Mucosa of stomach (tissue), 1 donor: ENCODE data around the gene DDI2.
A peak's percentile ranks its signal among the peaks of the same experiment; 100 is the strongest.
"Not testable (repeated sequence)": the region's sequence is repeated elsewhere in the genome, so short reads cannot be mapped to it uniquely, and the experiment has no call there.

ENCODE experiments used
- H3K27me3 ChIP-seq: one replicate; pipeline ENCODE4 v1.7.0; 2013; ENCODE audit warnings: mild to moderate bottlenecking, low read length; ENCODE audit not compliant: control insufficient read depth, insufficient read depth
- H3K36me3 ChIP-seq: one replicate; pipeline ENCODE4 v1.7.0; 2013; ENCODE audit warnings: low read length; ENCODE audit not compliant: control insufficient read depth, insufficient read depth
- H3K4me1 ChIP-seq: one replicate; pipeline ENCODE4 v1.7.0; 2013; ENCODE audit warnings: mild to moderate bottlenecking, low read length; ENCODE audit not compliant: control insufficient read depth, insufficient read depth
- H3K4me3 ChIP-seq: one replicate; pipeline ENCODE4 v1.7.0; 2013; ENCODE audit warnings: low read length
- H3K9ac ChIP-seq: one replicate; pipeline ENCODE4 v1.7.0; 2013; ENCODE audit warnings: mild to moderate bottlenecking, low read length, moderate library complexity
- H3K9me3 ChIP-seq: one replicate; pipeline ENCODE4 v1.7.0; 2013; ENCODE audit warnings: mild to moderate bottlenecking, low read length, moderate library complexity; ENCODE audit not compliant: control insufficient read depth
- donor health status: Pancreatic carcinoma.

DDI2 gene

GRCh38 chr1:15685820-15686219 lies 68.6 kb downstream of the DDI2 start:
- H3K36me3 ChIP-seq, result no peaks in the 10 kb centered on the region
- H3K9ac ChIP-seq, result peak overlapping the region; percentile 16
- H3K9me3 ChIP-seq, result no peaks in the 10 kb centered on the region
- H3K4me1 ChIP-seq, result peaks cover 26% of the 10 kb centered on the region
- H3K27me3 ChIP-seq, result no peaks in the 10 kb centered on the region
- no peak overlapping the region for H3K4me3 ChIP-seq

- Histone ChIP-seq H3K4me3 (no peak overlapping the region), H3K4me1 (peaks cover 19% of the 10 kb centered on the region), H3K36me3 (no peaks in the 10 kb centered on the region), H3K27me3 (no peaks in the 10 kb centered on the region), H3K9ac (no peak overlapping the region), H3K9me3 (no peaks in the 10 kb centered on the region)
Measured at GRCh38 chr1:15687446-15687845, 70.2 kb downstream of the DDI2 start.

DNA sequence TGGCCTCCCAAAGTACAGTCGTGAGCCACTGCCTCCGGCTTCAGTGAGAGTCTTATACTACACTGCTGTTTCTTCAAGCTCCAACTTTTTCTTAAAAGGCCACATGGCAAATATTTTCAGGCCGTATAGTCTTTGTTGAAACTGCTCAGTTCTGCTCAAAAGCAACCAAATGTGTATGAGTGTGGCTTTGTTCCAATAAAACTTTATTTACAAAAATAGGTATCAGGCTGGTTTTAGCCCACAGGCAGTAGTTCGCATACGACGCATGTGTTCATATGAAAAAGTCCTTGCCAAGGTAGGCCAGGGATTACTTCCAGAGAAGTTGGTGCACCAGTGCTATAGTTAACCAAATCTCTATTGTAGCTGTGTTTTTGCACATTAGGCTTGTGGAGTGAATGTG lies 73.1 kb downstream of the DDI2 start:
- Histone ChIP-seq H3K4me3 (no peak overlapping the region), H3K9ac (no peak overlapping the region), H3K36me3 (no peaks in the 10 kb centered on the region), H3K9me3 (no peaks in the 10 kb centered on the region), H3K4me1 (peaks cover 9% of the 10 kb centered on the region), H3K27me3 (no peaks in the 10 kb centered on the region)

DNA sequence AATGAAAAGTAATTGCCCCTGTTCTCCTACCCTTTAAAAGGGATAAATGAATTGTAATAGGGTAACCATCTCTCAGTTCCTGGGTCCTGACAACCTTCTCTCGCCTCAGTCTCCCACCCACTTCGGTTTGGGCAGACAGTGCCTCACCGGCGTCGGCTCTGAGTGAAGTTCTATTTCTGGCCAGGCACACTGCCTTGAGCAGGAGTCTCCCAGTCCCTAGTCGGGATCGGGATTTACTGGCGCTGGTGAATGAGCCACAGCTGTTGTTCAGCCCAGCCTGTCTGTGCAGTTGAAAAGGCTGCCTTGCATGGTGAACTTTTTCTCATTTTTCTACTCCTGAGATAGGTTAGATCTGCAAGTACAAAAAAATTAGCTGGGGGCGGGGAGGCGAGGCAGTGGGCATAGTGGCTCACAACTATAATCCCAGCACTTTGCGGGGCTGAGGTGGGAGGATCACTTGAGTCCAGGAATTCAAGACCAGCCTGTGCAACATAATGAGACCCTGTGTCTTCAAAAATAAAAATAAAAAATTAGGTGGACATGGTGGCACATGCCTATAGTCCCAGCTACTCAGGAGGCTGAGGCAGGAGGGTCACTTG lies 74.3 kb downstream of the DDI2 start:
- H3K4me1 ChIP-seq, result no peaks in the 10 kb centered on the region
- no peaks in the 10 kb centered on the region for H3K9me3 ChIP-seq
- H3K9ac ChIP-seq, result no peak overlapping the region
- H3K4me3 ChIP-seq, result no peak overlapping the region
- H3K27me3 ChIP-seq, result no peaks in the 10 kb centered on the region
- no peaks in the 10 kb centered on the region for H3K36me3 ChIP-seq

DNA sequence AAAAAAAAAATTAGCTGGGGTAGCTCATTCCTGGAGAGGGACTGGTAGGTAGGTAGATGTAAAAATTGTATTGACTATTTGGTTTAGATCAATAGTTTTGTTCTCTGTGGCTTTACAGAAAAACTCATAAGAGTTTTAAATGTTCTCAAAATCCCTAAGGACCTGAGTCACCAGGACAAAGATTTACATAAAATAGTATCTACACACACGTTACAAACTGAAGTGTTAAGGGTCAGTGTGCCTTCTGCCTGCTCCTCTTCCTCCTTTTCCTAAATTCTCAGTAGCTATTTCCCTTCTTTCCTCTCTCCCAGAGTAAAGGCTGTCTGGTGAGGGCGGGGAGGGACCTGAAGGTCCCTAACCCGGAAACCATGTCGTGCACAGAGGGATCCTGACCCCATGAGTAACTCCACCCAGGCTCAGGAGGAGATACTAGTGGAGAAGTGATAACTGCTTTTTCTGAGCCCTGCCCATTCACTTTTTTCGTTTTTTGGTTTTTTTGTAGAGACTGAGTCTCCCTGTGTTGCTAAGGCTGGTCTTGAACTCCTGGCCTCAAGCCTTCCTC lies 74.9 kb downstream of the DDI2 start:
- no peaks in the 10 kb centered on the region for H3K4me1 ChIP-seq
- H3K27me3 ChIP-seq, result no peaks in the 10 kb centered on the region
- no peaks in the 10 kb centered on the region for H3K9me3 ChIP-seq
- H3K4me3 ChIP-seq, result no peak overlapping the region
- no peak overlapping the region for H3K9ac ChIP-seq
- no peaks in the 10 kb centered on the region for H3K36me3 ChIP-seq

DNA sequence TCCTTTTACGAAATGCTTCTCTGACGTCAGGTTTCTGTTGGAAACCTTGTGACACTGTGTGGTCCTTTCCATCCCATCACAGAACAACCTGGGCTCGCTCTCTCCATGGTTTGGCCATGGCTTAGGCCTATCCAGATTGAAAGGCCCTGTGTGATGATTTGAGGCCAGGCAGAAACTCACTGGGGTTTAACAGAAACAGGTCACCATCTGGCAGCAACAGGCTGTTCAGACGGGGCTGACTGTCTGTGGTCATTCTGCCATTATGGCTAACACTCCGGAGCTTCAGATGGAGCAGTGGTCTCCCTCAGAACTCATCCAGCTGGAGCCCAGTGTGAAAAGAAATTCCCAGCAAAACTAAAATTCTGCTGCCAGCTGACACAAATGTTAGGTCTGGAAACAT lies 76.1 kb downstream of the DDI2 start:
- H3K9ac ChIP-seq, result no peak overlapping the region

DNA sequence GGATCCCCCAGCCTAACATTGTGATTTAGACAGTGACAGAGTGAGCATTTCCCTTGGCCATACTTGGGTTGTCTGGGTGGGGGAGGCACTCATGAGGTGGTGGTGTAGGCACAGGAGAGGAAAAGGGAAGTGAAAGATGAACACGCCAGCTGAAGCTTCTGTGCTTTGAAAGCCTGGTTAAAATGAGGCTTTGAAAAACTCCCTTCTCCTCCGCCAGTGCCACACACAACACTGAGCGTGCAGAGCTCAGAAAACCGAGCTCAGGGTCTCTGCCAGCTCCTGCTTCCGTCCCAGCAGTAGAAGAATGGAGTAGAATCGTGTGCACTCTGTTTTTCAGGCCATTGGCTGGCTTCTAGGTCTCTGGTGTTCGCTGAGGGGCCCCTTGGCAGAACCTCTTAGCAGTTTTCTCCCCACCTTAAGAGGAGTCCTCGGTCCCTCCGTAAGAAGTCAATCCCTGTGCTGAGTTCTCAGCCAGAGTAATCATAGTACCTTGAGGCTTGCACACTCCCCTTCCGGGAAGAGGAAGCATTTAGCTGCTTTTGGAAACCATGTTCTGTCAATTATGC lies 79.8 kb downstream of the DDI2 start:
- Histone ChIP-seq H3K4me3 (no peak overlapping the region), H3K9ac (no peak overlapping the region), H3K36me3 (no peaks in the 10 kb centered on the region), H3K9me3 (no peaks in the 10 kb centered on the region), H3K4me1 (no peaks in the 10 kb centered on the region), H3K27me3 (no peaks in the 10 kb centered on the region)

More for the DNA sequence above, 76.1 kb downstream of the DDI2 start:
- Histone ChIP-seq H3K4me1 (no peaks in the 10 kb centered on the region), H3K4me3 (no peak overlapping the region), H3K9me3 (no peaks in the 10 kb centered on the region), H3K36me3 (no peaks in the 10 kb centered on the region), H3K27me3 (no peaks in the 10 kb centered on the region)

DNA sequence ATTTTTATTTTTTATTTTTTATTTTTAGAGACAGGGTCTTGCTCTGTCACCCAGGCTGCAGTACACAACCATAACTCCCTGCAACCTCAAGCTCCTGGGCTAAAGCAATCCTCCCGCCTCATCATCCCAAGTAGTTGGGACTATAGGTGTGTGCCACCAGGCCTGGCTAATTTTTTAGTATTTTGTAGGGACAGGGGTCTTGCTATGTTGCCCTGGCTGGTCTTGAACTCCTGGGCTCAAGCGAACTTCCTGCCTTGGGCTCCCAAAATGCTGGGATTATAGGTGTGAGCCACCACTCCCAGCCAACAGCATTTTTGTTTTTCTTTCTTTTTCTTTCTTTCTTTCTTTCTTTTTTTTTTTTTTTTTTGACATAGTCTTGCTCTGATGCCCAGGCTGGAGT lies 80.9 kb downstream of the DDI2 start:
- Histone ChIP-seq H3K4me3 (no peak overlapping the region), H3K9me3 (no peaks in the 10 kb centered on the region), H3K9ac (no peak overlapping the region), H3K4me1 (peaks cover 6% of the 10 kb centered on the region), H3K36me3 (no peaks in the 10 kb centered on the region), H3K27me3 (no peaks in the 10 kb centered on the region)

DNA sequence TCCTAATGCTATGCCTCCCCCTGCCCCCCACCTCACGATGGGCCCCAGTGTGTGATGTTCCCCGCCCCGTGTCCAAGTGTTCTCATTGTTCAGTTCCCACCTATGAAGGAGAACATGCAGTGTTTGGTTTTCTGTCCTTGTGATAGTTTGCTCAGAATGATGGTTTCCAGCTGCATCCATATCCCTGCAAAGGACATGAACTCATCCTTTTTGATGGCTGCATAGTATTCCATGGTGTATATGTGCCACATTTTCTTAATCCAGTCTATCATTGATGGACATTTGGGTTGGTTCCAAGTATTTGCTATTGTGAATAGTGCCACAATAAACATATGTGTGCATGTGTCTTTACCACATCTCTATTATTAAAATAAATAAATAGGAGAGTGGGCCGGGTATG lies 82.1 kb downstream of the DDI2 start:
- H3K9ac ChIP-seq, H3K27me3 ChIP-seq, H3K4me3 ChIP-seq, H3K36me3 ChIP-seq, H3K9me3 ChIP-seq: not testable (repeated sequence)
- peaks cover 18% of the 10 kb centered on the region for H3K4me1 ChIP-seq

- no peaks in the 10 kb centered on the region for H3K27me3 ChIP-seq
- no peak overlapping the region for H3K4me3 ChIP-seq
- H3K9ac ChIP-seq, result no peak overlapping the region
Measured at GRCh38 chr1:15700508-15700907, 83.2 kb downstream of the DDI2 start.

DNA sequence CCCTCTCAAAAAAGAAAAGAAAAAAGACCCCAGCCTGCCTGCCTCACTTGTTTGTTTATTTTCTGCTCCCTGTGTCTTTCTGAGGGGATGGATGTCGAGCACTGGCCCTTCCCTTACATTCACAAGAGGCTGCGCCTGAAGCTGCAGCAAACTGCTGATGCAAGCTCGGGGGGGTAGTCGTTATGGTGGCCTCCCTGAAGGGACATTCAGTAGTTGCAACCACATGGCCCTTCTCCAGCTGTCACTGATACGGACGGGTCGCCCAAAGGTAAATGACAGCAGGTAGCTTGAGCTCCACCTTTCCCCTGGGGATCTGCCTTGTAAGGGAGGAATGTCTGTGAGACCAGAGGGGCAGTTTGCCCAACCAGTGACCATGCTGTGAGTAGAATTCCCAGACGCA lies 84.5 kb downstream of the DDI2 start:
- no peaks in the 10 kb centered on the region for H3K27me3 ChIP-seq
- H3K4me1 ChIP-seq, result peaks cover 22% of the 10 kb centered on the region
- no peak overlapping the region for H3K9ac ChIP-seq
- H3K4me3 ChIP-seq, result no peak overlapping the region
- H3K9me3 ChIP-seq, result no peaks in the 10 kb centered on the region
- no peaks in the 10 kb centered on the region for H3K36me3 ChIP-seq

More at GRCh38 chr1:15700508-15700907, 83.2 kb downstream of the DDI2 start:
- Histone ChIP-seq H3K9me3 (no peaks in the 10 kb centered on the region), H3K4me1 (peaks cover 22% of the 10 kb centered on the region), H3K36me3 (no peaks in the 10 kb centered on the region)

GRCh38 chr1:15702722-15703550 lies 85.7 kb downstream of the DDI2 start:
- Histone ChIP-seq H3K4me3 (no peak overlapping the region), H3K9me3 (no peaks in the 10 kb centered on the region), H3K4me1 (peaks cover 22% of the 10 kb centered on the region), H3K9ac (peak overlapping the region; percentile 40), H3K27me3 (no peaks in the 10 kb centered on the region), H3K36me3 (no peaks in the 10 kb centered on the region)
